ENCODE results near the gene SYT3.
"Not testable (repeated sequence)": the region's sequence is repeated elsewhere in the genome, so short reads cannot be mapped to it uniquely, and the experiment has no call there.

The SYT3 gene

DNA sequence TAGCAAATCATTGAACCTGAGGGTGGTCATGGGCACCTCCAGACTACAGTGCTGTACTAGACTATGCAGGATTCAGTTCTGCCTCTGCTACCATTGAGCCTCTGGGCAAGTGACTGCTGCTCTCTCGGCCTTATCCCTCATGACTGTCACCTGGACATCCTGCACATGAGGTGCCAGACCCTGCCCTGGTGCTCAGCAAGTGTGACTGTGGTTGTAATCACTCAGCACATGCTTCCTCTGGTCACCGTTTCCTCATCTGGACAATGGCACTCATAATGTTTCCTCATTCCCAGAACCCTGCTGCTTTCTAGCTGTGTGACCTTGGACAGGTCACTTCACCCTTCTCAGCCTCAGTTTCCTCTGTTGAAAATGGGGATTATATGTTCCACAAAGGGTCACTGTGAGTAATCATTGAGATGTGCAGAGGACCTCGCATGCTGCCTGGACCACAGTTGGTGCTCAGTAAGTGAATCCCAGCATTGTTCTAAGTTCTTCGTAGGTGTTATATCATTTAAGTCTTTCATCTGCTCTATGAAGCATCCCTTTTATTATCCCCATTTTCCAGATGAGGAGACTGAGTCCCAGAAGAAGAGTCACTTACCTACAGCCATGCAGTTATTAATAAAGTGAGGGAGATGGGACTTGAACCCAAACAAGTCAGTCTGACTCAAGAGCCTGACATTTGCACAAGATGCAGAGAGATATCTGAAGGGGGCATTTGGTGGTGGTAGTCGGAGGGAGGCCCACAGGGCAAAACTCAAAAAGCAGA is 3.2 kb downstream of the SYT3 start:
- DNase-seq = no peak

DNA sequence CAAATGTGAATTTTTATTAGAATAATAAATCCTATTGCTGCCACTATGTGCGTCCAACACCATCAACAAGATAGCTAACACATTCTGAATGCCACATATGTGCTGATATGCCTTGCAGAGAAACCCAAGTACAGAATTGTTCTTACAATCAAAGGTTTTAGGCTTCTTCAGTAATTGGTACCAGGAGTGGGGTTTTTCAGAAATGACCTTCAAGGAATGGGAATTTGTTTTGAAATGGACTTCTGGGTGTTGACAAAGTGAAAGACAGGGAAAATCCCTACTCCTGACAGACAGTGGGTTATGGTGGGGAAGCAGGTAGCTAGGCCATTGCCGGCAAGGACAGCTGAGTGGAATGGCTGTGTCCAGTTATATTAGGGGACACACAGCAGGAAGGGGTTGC is 5.7 kb downstream of the SYT3 start:
- no peak for DNase-seq

DNA sequence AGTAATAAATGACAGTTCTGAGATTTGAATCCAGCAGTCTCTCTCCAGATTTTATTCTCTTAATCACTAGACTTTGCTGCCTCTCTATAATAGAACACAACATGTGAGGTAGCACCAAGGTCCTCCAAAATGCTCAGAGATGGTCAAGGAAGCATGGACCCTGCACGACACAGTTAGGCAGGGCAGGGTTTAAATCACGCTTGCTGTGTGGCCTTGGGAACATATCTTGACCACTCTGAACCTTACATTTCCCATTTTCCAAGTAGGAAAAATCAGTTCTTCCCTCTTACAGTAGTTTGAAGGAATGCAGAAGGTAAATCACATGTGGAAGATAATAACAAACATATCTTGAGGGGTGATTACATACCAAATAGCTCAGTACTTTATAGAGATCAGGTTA is 6.3 kb downstream of the SYT3 start:
- DNase-seq = no peak

DNA sequence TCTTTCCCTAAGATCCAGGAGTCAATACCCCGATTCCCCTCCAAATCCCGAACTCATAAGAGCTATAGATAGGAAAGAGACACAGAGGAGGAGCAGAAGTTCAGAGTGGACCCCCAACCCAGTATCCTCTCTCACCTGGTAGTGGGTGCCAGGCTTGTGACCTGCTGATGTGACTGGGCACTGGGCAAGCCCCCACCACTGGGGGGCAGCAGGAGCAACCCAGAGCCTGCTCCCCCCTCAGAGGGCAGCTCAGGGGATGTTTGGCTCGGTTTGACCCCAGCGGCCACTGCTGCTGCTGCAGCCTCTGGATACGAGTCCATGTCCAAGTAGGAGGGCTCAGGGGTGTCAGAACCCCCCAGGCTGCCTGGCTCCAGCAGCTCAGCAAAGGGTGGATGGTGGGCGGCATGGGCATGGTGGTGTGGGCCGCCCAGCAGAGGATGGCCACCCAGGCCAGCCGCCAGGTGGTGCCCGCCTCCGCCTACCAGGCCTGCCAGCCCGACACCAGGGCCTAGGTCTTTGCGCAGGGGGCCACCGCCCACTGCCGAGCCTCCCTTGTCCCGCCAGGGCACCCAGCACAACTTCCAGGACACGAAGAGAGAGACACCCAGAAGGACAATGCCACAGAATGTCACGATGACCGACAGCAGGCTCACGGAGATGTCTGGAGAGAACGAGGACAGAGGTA is 7.4 kb downstream of the SYT3 start:
- no peak for DNase-seq

DNA sequence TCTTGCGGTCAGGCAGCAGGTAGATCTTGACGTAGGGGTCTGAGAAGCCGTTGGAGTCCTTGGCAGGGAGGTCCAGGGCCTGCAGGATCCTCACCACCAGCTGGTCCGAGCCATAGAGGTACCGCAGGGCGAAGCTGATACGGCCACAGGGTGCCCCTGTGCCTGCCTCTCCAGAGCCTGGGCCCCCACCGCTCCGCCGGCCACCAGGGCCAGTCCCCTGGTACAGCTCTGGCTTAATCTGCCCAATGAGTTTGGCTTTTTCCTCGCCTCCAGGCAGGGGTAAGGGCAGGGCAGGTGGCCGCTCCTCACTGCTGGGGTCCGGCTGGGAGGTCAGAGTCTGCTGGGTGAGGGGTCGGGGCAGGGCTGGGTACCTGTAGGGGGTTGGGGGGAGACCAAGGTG is 9.9 kb downstream of the SYT3 start:
- no peak for DNase-seq

DNA sequence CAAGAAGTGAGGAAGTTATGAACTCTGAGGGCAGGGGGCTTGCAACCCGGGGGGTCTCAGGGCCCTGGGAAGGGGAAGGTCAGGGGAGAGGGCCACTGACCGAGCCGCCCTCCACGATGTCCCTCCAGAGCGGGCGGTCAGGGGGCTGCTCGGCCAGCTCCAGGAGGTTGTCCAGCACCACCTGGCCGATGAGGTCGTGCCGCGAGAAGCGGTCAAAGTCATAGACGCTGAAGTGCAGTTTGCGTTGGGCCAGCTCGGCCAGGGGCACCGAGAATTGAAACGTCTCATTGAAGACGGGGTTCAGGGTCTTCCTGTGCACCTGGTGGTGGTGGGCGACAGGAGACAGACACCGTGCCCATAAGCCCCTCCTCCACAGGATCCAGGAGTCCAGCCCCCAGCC is 10.5 kb downstream of the SYT3 start:
- DNase-seq = no peak

DNA sequence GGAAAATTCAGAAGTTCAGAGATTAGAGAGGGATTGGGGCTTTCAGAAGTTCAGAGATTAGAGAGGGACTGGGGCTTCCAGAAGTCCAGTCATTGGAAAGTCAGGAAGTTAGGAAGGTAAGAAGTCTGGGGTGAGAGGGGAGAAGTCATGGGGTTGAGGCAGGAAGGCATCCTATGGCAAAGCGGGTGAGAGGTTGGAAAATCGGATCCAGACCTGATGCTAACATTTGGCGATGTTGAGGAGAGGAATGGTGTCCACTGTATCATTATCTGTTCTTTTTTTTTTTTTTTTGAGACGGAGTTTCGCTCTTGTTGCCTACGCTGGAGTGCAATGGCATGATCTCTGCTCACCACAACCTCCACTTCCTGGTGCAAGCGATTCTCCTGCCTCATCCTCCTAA is 11.1 kb downstream of the SYT3 start:
- DNase-seq = no peak

DNA sequence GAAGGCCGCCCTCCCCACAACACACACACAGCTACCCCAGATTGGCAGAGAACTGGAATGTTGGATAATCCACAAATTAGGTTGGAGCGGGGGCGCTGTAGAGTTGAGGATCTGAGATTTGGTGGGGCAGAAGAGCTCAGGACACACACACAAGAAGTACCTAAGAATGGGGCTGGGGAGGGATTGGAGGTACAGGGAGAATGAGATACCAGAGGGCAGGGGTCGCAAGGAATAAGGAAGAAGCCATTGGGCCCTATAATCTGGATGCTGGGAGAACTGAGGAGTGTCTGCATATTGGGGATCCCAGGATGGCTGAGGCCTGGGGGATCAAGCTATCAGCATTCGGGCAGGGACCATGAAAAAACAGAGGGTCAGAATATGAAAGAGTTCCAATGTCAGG is 11.5 kb downstream of the SYT3 start:
- DNase-seq = no peak

DNA sequence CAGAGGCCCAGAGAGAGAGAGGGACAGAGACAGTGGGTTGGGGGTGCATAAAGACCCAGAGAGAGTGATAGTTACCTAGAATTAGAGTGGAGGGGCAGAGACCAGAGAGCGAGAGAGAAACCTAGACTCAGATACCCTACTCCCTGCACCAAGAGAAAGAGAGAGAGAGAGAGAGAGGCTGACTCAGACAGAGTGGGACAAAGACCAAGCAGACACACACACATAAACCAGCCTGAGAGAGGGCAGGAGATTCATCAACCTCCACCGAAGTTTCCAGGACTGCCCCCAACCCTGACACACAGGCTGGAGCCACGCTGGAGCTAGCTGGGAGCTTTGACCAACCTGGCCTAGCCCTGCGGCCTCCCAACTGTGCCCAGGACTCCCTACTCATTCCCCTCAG is 12.9 kb downstream of the SYT3 start:
- DNase-seq = no peak

DNA sequence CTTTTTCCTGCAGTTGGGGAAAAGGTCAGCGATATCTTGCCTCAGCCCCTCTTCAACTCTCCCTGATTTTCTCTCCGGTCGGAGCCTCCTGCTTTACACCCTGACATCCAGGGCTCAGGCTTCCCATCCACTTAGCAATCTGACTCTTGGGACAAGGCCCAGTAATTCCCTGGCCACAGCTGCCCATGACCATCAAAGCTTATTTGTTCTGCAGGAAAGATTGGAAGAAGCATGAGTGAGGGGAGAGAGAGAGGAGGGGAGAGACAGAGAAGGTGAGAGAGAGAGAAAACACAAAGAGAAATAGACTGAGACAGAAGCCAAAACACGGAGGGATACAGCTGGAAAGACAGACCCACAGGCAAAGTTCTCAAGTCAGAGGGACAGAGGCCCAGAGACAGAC is 13.7 kb downstream of the SYT3 start:
- no peak for DNase-seq

DNA sequence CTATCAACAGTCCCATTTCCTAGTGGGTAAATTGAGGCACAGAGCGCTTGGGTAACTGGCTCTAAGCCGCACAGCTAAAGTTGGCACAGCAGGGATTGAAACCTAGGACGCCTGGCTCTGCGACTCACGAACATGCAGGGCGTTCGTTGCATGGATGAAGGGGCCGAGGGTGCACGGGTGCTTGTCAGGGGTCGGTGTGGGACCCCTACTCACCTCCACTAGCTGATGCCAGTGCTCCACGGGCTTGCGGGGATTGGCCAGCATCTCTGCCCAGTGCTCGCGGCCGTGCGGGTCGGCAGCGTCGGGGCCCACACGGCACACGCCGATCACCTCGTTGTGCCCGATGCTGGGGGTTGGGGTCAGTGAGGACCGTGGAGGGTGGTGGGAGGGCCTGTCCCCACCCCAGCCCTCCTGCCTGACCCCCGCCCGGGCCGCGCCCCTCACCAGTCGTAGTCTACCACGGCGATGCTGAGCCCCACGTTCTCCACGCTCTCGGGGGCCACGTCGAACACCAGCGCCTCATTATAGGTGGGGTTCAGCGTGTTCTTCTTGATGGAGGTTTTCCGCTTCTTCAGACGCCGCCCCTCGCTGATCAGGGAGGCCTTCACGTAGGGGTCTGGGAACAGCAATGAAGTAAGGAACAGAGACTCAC is 14.6 kb downstream of the SYT3 start:
- no peak for DNase-seq

DNA sequence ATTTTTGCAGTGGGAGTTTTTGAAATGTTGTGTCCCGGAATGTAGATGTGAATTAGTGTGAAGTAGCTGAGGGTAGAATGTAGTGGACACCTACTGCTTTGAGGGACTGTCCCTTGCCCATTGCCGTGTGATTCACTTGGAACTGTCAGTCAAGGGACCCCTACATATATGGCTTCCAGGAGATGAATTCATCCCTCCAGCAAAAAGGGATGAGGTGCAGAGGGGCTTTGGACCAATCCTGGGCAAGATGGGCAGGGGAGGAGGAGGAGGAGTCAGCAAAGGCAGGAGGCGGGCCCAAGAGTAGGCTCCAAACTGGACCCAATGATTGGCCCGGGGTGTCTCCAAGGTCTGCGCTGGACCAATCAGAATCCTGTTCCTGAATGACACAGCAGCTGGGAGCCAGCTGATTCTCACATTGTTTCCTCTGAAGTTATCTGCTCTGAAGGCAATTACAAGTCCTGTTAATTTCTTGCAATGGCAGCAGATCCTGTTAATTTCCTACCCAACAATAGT is 19.2 kb downstream of the SYT3 start:
- DNase-seq = not testable (repeated sequence)

DNA sequence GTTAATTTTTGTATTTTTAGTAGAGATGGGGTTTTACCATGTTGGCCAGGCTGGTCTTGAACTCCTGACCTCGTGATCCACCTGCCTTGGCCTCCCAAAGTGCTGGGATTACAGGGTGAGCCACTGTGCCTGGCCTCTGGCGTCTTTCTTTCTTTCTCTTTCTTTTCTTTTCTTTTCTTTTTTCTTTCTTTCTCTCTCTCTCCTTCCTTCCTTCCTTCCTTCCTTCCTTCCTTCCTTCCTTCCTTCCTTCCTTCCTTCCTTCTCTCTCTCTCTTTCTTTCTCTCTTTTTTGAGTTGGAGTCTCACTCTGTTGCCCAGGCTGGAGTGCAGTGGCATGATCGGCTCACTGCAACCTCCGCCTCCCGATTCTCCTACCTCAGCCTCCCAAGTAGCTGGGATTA is 20.5 kb downstream of the SYT3 start:
- not testable (repeated sequence) for DNase-seq

DNA sequence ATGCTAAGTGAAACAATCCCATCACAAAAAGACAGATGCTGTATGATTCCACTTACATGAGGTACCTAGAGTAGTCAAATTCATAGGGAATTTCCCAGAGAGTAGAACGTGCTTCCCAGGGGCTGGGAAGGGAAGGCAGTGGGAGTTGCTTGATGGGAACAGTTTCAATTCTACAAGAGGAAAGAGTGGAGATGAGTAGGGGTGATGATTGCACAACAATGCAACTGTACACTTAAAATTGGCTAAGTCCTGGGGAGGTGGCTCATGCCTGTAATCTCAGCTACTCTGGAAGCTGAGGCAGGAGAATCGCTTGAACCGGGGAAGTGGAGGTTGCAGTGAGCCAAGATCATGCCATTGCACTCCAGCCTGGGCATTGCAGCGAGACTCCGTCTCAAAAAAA is 21.3 kb downstream of the SYT3 start:
- not testable (repeated sequence) for DNase-seq

DNA sequence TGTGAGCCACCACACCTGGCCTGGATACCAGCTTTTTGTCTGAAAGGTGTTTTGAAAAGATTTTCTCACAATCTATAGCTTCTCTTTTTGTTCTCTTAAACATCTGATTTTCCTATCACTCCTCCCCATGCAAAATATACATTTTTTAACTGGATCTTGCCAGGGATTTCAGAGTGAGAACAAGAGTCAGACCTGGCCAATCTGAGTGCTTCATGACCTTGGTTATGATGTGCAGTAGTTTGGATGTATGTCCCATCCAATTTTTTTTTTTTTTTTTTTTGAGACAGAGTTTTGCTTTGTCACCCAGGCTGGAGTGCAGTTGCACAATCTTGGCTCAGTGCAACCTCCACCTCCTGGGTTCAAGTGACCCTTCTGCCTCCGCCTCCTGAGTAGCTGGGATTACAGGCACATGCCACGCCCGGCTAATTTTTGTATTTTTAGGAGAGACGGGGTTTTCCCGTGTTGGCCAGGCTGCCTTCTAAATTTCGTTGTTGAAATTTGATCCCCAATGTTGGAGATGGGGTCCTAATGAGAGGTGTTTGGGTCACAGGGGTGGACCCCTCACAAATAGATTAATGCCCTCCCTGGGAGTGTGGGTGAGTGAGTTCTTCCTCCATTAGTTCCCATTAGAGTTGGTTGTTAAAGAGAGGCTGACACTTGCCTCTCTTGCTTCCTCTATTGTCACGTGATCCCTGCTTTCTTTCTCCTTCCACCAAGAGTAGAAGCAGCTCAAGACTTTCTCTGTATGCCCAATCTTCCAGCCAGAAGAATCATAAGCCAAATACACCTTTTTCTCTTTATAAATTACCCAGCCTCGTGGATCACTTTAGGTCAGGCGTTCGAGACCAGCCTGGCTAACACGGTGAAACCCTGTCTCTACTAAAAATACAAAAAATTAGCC is 26.9 kb downstream of the SYT3 start:
- DNase-seq = not testable (repeated sequence)

DNA sequence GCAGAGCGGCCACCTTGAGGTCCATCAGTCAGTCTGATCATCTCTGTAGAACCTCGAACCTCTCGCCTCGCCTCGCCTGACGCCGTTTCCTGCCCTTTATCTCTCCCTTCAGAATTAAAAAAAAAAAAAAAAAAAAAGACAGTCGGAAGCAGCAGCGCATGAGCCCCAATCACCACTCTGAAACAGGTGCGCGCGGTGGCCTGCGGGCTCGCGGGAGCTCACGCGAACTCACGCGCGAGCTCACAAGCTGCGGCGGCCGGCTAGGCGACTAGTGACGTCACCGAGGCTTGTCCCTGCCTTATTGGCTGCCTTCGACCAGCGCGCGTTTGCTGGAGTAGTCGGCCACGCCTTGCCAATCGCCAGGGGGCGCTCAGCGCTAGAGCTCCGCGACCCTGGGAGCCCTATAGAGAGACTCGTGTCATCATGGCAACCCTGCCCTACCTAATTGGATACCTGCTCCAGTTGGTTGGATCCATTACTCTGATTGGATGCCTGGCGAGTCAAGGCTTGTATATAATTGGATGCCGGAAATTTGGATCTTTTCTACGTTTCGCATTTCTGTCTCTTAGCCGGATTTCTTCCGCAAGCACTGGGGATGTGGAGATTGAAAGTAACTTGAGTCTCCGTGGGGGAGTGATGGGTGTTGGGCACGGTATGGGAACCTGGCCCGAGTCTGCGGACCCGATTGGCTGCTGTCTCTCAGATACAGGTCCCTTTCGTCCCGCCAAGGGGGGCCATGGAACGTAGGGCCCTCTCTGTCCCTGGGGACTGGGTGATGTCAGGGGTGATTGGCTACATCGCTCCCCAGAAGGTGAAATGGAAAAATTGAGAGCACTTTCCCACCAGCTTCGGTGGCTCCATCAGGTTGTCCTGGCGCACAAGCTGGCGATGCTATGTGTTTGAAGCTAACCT is 31.6 kb downstream of the SYT3 start:
- DNase-seq = no peak

DNA sequence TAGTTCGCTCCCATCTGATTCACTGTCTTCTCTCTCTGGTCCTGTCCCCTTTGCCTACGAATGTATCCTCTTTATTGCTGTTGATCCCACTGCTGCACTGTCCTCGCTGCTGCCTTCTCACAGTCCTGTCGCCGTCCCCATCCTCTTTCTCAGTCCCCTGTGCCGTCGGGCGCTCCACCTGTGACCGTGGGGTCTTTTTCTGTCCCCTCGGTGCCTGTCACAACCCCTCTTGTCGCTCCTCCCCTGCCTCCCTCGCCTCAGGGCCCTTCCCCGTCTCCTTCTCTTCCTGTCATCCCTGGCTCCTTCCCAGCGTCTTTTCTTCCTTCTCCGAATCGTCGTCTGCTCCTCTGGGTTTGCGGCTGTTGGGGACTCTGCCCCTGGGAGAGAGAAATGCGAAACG is 32.3 kb downstream of the SYT3 start:
- DNase-seq = no peak

DNA sequence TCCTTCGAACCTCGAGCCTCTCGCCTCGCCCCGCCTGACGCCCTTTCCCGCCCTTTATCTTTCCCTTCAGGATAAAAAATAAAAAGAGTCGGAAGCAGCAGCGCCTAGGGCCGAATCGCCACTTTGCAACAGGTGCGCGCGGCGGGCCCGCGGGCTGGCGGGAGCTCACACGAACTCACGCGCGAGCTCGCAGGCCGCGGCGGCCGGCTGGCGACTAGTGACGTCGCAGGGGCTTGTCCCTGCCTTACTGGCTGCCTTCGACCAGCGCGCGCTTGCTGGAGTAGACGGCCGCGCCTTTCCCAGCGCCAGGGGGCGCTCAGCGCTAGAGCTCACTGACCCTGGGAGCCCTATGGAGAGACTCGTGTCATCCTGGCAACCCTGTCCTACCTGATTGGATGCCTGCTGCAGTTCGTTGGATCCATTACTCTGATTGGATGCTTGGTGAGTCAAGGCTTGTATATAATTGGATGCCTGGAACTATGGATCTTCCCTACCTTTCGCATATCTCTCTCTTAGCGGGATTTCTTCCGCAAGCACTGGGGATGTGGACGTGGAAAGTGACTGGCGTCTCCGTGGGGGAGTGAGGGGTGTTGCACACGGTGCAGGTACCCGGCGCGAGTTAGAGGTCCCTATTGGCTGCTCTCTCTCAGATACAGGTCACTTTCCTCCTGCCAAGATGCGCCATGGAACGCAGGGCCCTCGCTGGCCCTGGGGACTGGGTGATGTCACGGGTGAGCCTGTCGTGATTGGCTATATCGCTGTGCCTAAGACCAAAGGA is 33.4 kb downstream of the SYT3 start:
- DNase-seq = not testable (repeated sequence)

DNA sequence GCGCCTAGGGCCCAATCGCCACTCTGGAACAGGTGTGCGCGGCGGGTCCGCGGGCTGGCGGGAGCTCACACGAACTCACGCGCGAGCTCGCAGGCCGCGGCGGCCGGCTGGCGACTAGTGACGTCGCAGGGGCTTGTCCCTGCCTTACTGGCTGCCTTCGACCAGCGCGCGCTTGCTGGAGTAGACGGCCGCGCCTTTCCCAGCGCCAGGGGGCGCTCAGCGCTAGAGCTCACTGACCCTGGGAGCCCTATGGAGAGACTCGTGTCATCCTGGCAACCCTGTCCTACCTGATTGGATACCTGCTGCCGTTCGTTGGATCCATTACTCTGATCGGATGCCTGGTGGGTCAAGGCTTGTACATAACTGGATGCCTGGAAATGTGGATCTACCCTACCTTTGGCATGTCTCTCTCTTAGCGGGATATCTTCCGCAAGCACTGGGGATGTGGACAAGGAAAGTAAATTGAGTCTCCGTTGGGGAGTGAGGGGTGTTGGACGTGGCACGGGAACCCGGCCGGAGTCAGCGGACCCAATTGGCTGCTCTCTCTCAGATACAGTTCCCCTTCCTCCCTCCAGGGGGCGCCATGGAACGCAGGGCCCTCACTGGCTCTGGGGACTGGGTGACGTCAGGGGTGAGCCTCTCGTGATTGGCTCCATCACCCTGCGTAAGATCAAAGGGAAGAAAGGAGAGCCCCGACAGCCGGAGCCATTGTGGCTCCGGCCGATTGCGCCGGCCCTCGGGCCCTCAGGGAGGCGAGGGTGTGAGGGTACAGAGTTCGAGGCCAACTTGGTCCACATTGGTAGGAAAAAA is 35.2 kb downstream of the SYT3 start:
- DNase-seq = not testable (repeated sequence)

DNA sequence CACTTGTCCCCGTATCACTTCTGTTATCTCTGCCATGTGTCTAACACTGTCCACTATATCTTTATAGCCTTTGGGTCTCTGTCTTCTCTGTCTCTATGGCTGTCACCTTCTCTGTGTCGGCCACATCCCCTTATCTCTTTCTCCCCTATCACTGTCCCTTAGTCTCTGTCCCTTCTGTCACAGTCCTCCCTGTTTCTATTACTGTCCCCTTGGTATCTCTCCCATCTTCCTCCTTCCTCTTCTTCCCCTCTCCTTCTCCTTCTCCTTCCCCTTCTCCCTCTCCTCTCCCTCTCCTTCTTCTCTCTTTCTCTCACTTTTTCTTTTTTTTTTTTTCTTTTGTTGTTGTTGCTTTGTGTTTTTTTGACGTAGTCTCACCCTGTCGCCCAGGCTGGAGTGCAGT is 36.7 kb downstream of the SYT3 start:
- DNase-seq = no peak
